ENCODE results near the gene KIF18B.

The KIF18B gene

DNA sequence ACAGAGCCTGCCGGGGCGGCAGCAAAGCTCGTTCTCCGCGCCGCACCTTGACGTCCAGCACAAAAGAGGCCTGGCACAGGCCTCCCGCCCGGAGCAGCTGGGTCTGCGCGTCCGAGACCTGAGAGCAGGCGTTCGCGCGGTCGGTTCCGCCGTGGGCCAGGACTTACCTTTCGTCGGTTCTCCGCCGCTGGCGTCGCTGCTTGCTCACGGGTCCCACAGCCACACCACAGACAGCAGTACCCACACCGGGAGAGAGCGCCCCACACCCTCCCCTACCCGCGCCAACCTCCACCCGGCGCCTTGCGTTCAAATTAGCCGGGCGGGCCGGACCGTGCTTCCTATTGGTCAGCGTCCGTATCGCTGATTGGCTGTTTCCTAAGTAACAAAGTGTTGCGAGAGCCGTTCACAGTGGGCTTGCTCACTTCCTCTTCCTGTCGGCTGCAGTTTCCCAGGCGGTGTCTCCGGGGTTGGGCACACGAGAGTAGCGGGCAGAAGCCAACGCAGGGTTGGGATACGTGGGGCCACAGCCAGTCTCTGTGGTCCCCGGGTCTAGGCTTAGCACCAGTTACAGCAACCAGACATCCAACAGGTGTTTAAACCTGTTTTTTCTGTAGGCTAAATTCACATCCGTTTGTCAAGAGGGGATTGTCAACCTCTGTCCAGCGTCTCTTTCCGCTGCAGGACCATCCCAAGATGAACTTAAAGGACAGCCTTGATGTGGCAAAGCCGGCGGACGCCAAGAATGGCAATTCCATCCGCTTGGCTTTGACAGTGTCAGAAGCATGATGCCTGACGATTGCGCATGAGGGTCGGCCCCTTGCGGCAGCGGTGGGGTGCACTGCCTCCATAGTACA is at the start of gene KIF18B:
Gene KIF18B (minus strand): TSS at position 313 of the 854 bp plus-strand sequence. CDS start 11,429 bp downstream, outside the sequence.
- peak; percentile 94 for DNase-seq (ENCODE audit: low read depth, low spot score)

DNA sequence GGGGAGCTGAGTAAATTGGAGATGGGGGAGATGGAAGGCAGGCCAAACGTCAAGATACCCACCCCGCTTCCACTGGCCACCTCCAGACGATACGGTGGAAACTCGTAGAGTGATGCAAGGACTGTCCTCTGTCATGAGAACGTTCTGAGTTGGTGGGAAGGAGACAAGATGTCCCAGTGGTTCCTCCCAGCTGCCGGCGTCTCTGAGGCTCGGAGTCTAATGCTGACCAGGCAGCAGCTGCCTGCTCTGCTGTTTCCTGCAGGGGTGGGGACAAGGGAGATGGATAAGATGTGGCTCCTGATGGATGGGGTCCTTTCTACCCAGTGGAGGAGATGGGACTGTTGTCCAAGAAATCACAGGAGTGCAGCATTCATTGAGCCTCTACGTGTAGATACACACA is 48.7 kb upstream of the KIF18B start:
- DNase-seq (ENCODE audit: low read depth, low spot score): no peak

DNA sequence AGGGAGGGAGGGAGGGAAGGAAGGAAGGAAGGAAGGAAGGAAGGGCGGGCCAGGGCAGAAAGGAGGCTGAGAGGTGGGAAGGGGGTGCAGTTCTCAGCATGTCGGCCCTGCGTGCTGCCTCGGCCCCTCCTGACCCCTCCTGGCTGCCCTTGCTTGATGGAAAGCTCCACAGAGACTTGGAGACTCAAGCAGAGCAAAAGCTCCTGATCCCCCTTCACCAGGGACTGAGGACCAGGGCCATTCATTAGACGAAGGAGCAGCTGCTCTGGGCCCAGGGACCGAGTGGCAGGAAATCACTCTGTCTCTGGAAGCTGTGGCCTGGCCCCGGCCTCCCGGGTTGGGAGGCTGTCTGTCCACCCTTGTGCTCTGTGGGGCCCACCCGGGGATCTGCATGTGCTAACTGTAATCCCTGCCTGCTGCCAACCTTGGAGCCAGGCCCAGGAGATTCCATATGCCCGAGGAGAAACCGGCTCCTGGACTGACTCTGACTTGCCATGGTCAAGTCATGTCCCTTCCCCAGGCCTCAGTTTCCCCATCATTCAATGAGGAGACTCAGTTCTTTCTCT is 47.9 kb upstream of the KIF18B start:
- DNase-seq (ENCODE audit: low read depth, low spot score): no peak

DNA sequence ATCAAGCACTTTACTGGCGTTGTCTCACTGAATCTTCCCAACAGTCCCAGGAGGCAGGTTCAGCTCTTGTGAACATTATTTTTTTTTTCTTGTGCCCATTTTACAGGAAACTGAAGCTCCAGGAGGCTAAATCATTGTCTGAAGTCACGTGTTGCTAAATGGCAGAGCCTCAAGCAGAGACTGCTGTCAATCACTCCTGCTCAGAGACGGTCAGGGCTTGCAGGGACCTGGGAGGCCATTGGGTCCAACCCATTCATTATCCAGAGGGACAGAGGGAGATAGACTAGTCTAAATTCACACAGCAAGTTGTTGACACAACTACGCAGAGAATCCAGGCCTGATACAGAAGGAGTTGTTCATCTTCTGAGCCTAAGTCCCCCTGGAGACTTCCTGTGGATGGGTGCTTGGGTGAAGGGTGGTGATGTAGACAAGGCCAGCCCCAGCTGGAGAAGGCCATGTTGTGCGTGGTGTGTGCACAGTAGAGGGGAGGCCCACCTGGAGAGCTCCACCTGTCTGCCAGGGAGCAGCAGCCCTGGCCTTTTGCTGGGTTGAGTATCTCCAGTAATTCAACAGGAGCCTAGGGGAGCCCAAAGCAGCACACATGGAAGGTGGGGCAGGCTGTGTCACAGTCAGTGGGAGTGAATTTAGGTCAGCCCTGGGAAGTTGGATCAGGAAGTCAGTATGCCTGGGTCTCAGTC is 44.8 kb upstream of the KIF18B start:
- no peak for DNase-seq (ENCODE audit: low read depth, low spot score)

DNA sequence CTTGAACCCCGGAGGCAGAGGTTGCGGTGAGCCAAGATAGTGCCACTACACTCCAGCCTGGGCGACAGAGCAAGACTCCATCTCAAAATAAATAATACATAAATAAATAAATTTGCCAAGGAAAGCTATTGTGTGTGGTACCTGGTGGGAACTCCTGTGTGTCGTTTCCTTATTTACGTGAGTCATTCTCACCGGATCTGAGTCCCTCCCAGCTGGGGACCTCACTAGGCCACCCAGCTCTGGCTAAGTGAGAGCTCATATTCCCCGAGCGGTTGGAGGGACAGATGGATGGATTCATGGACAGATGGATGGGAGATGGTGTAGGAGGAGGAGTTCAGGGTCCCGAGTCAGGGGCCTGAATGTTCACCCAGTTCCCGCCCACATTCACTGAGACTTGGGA is 43.4 kb upstream of the KIF18B start:
- no peak for DNase-seq (ENCODE audit: low read depth, low spot score)

DNA sequence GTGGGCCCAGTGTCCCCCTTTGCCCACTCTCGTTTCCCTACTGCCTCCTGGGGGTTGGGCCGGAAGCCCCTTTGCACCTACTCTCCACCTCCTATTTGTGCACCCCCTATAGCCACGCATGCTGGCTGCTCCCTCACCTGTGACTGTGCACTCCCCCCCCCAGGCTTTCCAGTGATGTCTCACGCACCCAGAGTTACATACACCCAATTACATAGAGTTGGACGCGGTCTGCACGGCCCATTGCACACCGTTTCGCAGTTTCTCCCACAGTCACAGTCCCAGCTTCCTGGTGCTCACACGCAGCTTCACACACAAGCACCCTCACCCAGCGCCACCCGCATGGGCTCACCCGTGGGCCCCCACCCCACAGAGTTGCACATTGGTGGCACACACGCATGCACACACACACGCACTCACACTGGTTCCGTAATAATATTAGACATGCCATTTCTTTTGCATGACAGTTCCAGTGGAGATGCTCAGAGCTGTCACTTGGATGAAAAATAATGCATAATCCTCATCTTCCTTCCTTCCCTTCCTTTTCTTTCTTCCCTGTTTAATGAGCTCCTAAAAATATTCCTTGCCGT is 42.1 kb upstream of the KIF18B start:
- no peak for DNase-seq (ENCODE audit: low read depth, low spot score)

DNA sequence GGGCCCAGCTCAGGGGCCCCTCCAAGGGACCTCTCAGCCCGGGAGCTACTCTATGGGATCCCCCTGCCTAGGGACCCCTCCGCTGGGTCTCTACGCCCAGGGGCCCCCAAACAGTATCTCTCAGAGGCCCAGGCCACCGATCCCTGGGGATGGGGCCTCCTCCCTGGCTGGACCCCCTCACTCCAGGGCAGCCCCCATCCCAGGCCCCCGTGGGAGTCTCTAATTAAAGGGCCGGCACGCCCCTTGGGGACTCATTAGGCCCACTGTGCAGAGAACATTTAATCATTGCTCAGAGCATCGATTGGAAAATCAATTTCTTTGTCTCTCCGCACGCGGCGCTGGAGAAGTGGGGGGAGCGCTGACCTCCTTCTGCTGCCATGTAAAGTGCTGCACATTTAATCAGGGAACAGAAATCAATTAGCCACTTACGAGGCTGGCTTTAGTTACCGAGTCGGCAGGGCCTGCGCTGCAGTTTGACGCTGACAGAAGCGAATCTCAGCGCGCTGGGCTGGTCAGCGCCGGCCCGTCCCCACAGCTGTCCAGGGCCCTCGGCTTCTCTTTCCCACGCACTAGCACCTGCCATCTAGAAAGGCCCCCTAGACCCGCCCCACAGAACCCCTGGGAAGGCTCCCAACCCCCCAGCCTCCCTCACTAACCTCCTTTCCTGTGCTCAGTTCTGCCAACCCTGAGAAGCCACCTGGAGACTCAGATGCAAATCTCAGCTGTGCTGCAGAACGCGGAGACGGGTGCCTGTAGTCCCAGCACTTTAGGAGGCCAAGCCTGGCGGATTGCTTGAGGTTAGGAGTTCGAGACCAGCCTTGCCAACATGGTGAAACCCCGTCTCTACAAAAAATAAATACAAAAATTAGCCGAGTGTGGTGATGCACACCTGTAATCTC is 40.7 kb upstream of the KIF18B start:
- no peak for DNase-seq (ENCODE audit: low read depth, low spot score)

DNA sequence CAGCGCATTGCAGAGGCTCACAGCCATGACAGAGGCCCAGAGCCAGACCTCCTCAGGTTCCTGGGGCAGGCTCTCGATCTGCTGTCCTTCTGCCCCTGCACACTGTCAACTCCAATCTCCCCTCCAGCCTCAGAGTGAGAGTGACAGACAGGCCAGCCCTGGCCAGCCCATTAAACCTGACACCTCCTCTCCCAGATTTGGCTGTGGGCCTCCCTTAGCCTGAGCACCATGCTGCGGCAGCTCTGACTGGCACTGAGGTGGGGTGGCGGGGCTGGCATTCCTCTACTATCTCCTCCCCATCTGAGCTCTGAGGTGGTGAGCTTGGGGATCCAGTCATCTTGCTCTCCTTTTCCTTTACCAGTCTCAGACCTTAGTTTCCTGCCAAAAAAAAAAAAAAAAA is 36.0 kb upstream of the KIF18B start:
- DNase-seq (ENCODE audit: low read depth, low spot score): no peak

DNA sequence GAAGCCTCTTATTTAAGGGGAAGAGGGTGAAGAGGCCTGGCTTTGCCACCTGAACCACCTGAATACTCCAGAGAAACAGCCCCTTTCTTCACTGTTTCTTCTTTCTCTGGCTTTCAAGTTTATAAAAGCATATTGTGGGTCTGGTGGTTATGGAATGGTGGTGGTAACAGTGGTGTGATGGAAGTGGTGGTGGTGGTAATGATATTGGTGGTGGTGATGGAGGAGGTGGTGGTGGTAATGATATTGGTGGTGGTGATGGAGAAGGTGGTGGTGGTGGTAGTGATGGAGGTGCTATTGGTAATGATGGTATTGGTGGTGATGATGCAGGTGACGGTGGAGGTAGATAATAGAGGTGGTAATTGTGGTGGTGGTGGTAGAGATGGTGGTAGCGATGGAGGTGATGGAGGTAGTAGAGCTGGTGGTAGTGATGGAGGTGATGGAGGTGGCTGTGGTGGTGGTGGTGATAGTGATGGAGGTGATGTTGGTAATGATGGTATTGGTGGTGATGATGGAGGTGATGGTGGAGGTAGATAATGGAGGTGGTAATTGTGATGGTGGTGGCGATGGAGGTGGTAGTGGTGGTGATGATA is 34.6 kb upstream of the KIF18B start:
- no peak for DNase-seq (ENCODE audit: low read depth, low spot score)

DNA sequence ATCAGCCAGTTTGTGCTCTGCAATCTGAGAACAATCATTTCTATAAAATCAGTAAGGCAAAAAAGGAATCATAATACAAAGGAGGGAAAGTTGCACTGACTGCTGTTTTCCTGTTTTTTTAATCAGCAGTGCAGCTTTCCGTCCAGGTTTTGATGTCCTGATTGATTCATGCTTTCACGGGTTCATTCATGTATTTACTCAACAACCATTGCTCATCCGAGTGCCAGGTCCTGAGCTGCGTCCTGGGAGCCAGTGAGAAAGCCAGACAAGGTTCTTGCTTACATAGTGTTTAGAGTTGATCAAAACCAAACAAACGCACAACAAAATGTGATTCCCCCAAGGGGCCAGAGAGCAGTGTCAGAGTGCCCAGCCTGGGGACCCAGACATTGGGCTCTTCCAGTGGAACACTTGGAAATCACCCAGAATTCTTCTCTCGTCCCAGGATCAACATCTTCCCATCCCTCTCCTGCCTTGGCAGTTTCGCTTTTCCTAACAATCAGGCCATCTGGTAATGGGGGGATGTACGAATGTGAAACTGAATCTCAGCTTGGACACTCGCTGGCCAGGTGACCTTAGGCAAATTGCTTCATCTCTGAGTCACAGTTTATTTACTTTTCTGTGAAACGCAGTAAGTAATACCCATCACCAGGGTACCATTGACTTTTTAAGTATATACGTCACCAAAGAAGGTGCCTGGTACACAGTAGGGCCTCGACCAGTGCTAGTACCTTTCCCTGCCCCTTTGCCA is 33.8 kb upstream of the KIF18B start:
- no peak for DNase-seq (ENCODE audit: low read depth, low spot score)

DNA sequence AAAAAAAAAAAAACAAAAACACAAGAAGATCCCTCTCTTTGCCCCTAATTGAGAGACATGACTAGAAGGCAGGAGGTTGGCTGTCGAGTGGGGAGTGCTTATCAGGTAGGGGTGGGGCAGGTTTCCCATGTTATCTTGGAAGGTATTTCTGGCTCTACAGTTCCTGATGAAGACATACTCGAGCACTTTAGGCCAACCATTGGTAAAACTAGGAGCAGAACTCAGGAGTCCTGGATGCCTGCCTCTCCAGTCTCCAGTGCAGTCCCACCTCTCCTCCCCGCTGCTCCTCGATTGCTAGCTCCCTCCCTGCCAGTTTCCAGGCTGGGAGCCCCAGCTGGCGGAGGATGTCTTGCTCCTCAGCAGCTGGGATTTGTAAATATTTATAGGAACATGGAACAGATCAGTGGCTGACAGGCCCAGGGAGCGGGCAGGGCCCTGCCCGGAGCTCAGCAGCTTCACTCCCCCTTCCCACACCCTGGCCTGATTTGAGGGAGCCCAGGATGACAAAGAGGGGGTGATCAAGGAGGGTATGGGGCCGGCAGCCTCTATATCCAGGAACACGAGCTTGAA is 31.9 kb upstream of the KIF18B start:
- no peak for DNase-seq (ENCODE audit: low read depth, low spot score)

DNA sequence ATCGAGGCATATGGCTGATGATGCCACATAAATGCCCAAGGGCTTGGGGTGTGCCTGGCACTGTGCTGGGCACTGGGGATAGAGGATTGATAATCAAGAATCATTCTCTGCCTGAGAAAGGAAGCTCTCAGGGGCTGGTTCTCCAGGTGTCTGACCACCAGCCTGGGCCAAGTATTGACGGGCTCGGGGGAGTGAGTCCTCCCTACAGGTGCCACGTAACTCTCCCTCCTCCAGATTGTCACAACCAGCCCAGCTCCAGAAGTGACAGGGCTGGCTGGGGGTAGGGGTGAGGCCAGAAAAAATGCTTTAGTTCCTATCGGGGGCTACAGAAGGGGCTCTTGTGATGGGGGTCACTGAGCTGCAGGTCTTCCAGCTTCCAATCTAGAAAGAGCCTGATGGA is 31.2 kb upstream of the KIF18B start:
- DNase-seq (ENCODE audit: low read depth, low spot score): no peak

DNA sequence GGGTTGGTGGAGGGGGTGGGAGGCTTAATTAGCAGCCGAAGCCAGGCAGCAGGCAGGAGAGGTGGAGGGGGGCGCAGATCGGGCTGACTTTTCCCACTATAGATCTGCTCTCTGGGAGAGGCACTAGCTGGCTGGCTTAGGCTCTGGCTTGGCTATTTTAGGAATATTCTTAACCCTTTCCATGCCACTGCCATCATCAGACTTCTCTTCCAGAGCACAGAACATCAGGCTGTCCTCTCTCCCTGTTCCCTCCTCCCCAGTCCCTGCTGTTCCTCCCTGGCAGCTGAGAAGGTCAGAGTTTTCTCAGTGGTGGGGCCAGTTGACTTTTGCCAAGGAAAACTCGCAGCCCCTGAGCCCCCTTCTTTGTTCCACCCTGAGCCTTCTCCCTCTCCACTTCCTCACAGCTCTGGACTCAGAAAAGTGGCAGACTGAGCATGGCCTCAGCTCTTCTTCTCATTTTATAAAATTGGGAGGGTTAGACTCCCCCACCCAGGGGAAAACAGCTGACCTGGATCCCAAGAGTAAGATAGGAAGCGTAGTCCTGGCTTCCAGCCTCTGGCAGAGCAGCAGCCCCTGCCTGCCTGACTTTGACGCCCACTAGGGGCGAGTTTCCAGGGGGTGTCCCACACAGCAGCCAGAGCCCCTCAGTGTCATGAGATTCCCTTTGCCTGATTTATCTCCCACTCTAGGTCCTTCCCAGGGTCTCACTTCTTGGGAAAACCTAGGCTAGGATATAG is 30.4 kb upstream of the KIF18B start:
- DNase-seq (ENCODE audit: low read depth, low spot score): no peak

DNA sequence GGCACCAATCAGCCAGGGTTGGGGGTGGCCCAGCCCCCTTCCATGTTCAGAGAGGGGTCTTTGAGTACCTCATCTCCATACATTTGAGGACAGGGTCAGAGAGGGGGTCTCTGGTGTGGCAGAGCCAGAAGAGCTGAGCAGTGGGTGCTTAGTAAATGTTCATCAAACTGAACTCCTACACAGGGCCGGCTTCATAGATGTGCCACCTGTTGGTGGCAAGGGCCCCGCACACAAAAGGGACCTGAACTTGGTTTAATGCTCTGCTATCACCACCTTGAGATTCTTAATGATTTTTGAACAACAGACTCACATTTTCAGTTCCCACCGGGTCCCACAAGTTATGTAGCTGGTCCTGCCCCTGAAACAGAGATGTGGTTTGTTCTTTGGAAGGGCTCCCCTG is 29.5 kb upstream of the KIF18B start:
- DNase-seq (ENCODE audit: low read depth, low spot score): no peak

DNA sequence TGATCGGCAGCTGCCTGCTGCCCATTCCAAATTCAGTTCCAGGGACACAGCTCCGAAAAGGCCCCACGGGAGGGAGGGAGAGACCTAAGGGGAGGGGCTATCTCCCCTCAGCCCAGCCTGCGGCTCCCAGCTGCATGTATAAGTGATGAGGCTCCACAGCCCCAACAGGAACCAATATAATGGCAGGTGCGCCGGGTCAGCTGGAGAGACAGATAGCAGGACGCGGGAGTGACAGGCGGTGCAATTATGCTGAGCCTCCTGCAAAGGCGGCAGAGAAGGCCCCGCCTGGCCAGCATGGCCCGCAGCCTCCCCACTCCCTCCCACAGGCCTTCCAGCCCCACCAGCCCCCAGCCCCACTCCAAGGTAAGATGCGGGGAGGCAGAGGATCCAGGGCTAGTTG is 28.6 kb upstream of the KIF18B start:
- DNase-seq (ENCODE audit: low read depth, low spot score): no peak

DNA sequence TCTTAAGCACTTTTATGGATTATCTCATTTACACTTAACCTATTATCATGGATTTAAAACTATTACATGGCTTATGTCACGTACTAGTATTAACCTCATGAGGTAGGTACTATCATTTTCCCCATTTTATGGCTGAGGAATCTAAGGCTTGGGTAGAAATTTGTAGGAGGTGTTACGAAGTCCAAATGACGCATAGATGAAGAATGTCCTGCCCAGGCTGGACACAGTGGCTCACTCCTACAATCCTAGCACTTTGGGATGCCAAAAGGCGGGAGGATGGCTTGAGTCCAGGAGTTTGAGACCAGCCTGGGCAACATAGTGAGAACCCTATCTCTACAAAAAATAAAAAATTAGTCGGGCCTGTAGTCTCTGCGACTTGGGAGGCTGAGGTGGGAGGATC is 25.4 kb upstream of the KIF18B start:
- no peak for DNase-seq (ENCODE audit: low read depth, low spot score)

DNA sequence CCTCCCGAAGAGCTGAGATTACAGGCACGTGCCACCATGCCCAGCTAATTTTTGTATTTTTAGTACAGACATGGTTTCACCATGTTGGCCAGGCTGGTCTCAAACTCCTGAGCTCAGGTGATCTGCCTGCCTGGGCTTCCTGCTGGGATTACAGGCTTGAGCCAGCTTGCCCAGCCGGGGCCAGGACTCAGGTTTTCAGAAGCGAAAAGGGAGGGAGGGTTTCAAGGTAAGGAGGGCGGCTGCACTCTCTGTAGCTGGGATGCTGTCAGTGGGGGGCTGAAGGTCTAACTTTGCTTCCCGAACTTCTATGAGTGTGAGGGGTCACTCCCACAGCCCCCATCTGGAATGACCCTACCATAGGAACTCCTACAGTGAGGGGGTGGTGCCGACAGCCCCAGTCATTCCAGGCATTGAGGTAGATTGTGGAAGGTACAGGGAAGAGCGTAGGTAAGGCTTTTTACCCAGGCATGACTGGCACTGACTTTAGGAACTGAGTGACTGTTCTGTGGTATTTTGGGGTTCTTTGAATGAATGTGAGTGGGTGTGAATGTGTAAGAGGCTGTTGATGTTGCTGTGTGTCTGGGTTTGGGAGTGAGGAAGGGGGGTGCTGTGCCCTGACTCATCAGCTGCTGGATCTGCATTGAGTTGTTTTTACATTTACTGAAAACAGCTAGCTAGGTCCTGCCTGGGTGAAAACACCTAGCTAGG is 24.4 kb upstream of the KIF18B start:
- no peak for DNase-seq (ENCODE audit: low read depth, low spot score)

DNA sequence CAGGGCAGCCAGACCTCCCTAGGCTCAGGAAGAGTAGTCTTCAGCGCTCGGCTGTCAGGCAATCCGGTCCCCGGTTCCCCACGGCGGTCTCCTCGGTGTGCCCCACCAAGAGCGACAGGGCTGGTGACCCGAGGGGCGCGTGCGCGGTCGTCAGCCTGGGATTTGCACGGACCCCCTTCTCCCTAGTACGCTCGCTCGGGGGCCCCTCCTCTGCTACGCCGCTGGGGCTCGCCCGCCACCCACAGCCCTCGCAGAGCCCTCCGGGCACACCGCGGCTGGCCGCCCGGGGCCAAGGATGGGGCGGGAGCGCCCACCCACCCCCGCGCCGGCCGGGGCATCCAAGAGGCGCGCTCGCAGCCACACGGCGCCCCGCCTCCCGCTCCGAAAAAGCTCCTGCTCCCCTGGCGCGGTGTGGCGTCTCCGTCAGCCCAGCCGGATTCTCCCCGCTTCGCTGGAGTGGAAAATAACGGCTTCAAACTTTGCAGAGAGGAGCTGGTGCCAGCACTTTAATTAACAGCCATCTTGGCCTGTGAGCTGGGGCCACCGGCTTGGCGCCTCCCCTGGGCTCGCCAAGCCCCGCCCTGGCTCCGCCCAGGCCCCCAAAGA is 22.7 kb upstream of the KIF18B start:
- no peak for DNase-seq (ENCODE audit: low read depth, low spot score)

Measured in iPS DF 19.7 (cell line).